Keratinocyte (primary cell): ENCODE data around the gene GTF2H3. TPM values are rescaled to one million over a fixed set of nuclear protein-coding genes. Genes with fewer than 3 reads are reported as not detected.
A peak's percentile ranks its signal among the peaks of the same experiment; 100 is the strongest.

Experiments
- DNase-seq: peaks from one replicate; pipeline ENCODE4 v3.0.0-alpha.2; 2011; ENCODE audit warnings: low read depth, missing footprints, low spot score
- FAIRE-seq: peaks from 2 replicates; lab custom pipeline; 2011; peaks lifted over from hg19 to GRCh38; lab: Jason Lieb, UNC
- H2AFZ ChIP-seq: 2 replicates; pipeline ENCODE4 v1.6.0; 2012; ENCODE audit warnings: low read length, control low read depth, inconsistent platforms; ENCODE audit not compliant: control insufficient read depth
- H3K27ac ChIP-seq: 2 replicates; pipeline ENCODE4 v1.5.1; 2011; ENCODE audit warnings: low read length; ENCODE audit not compliant: control insufficient read depth, insufficient read depth
- H3K27me3 ChIP-seq: 3 replicates; pipeline ENCODE4 v1.6.0; 2011; ENCODE audit warnings: low read length; ENCODE audit not compliant: control insufficient read depth, insufficient read depth; ENCODE audit errors: extremely low read depth
- H3K36me3 ChIP-seq, 2 experiments: 2 replicates in 1 of 2; 3 replicates in 1 of 2; pipeline ENCODE4 v1.5.1; 2011; ENCODE audit warnings: low read length in 2 of 2, mild to moderate bottlenecking in 1 of 2; ENCODE audit not compliant: control insufficient read depth in 2 of 2, insufficient read depth in 2 of 2; ENCODE audit errors: extremely low read depth in 1 of 2
- H3K4me1 ChIP-seq: 3 replicates; pipeline ENCODE4 v1.5.1; 2011; ENCODE audit warnings: low read length; ENCODE audit not compliant: control insufficient read depth, insufficient read depth; ENCODE audit errors: extremely low read depth
- H3K4me2 ChIP-seq: 3 replicates; pipeline ENCODE4 v1.6.0; 2011; ENCODE audit warnings: low read depth, low read length; ENCODE audit not compliant: control insufficient read depth, insufficient read depth; ENCODE audit errors: extremely low read depth
- H3K4me3 ChIP-seq, 3 experiments: fragments of 200-600 bp in 1 of 3; sonication (generic) in 1 of 3; 2 replicates in 2 of 3; 3 replicates in 1 of 3; pipeline ENCODE4 v1.5.1; 2011 to 2016; ENCODE audit warnings: low read length in 3 of 3, mild to moderate bottlenecking in 3 of 3, control low read depth in 2 of 3, inconsistent platforms in 1 of 3, low read depth in 1 of 3, mixed read lengths in 1 of 3, mixed run types in 1 of 3, moderate library complexity in 1 of 3; ENCODE audit not compliant: control insufficient read depth in 2 of 3, insufficient read depth in 2 of 3; ENCODE audit errors: extremely low read depth in 1 of 3
- H3K79me2 ChIP-seq: 2 replicates; pipeline ENCODE4 v1.6.0; 2012; ENCODE audit warnings: low read length; ENCODE audit not compliant: control insufficient read depth, insufficient read depth
- H3K9ac ChIP-seq: 3 replicates; pipeline ENCODE4 v1.6.0; 2011; ENCODE audit warnings: low read length; ENCODE audit not compliant: control insufficient read depth, insufficient read depth; ENCODE audit errors: extremely low read depth
- H3K9me1 ChIP-seq: 3 replicates; pipeline ENCODE4 v1.6.0; 2011; ENCODE audit warnings: low read length; ENCODE audit not compliant: control insufficient read depth, insufficient read depth; ENCODE audit errors: extremely low read depth
- H3K9me3 ChIP-seq: 2 replicates; pipeline ENCODE4 v1.5.1; 2012; ENCODE audit warnings: low read depth, low read length; ENCODE audit not compliant: control insufficient read depth
- H4K20me1 ChIP-seq: 3 replicates; pipeline ENCODE4 v1.6.0; 2011; ENCODE audit warnings: low read length; ENCODE audit not compliant: control insufficient read depth, insufficient read depth; ENCODE audit errors: extremely low read depth
- CTCF ChIP-seq, 3 experiments: IDR thresholded peaks in 1 of 3; conservative IDR thresholded peaks in 1 of 3; optimal IDR thresholded peaks in 1 of 3; 2 replicates in 2 of 3; 3 replicates in 1 of 3; pipeline versions ENCODE3 to v1.5.1; 2011; ENCODE audit warnings: low read length in 3 of 3, mild to moderate bottlenecking in 3 of 3, moderate library complexity in 2 of 3, control low read depth in 1 of 3, inconsistent platforms in 1 of 3; ENCODE audit not compliant: insufficient read depth in 2 of 3; ENCODE audit errors: extremely low read depth in 1 of 3
- EZH2 ChIP-seq: IDR thresholded peaks from one replicate; pipeline ENCODE4 v1.6.1; 2012; ENCODE audit warnings: inconsistent platforms, mild to moderate bottlenecking, low read length, moderate library complexity
- dilution Hi-C: fragments of 300-500 bp; cut with MboI; formaldehyde crosslinking; loops from one replicate; pipeline ENCODE4 v1.7.0; 2020; ENCODE audit warnings: low sequenced_read_pairs; ENCODE audit not compliant: extremely low pct_ligation_motif_present
- polyA plus RNA-seq, 5 experiments: library from polyadenylated mRNA; depleted of rRNA in 3 of 5; stranded (reverse) in 3 of 5; stranded (forward) in 1 of 5; unstranded in 1 of 5; fragments of >200 nt; gene quantifications; 1 replicate in 1 of 5; 2 replicates in 3 of 5; 3 replicates in 1 of 5; pipeline versions ENCODE4 v1.2.1 to v1.2.3, GENCODE V29; 2011 to 2012; ENCODE audit warnings: missing spikeins in 2 of 5, low read depth in 1 of 5, low replicate concordance in 1 of 5

The GTF2H3 gene
- polyA plus RNA-seq, 1 donor (not counting 4 experiments of a cell fraction or from before 2014, with no cell fraction given), result 57.2 TPM

GRCh38 chr12:123659996-123660727, 26.5 kb downstream of the GTF2H3 start:
- no peaks in the 10 kb centered on the region for H3K27me3 ChIP-seq
- peak overlapping the region; percentile 22 for H3K9ac ChIP-seq
- peaks cover 26% of the 10 kb centered on the region for H3K4me1 ChIP-seq
- peaks cover 10 to 16% of the 10 kb centered on the region in 2 experiments for H3K36me3 ChIP-seq
- FAIRE-seq (peak; percentile 84), DNase-seq (no peak)
- no peak for TF ChIP-seq CTCF (optimal IDR thresholded peaks at IDR 0.05 in 1 of 3, IDR thresholded peaks at IDR 0.05 in 1 of 3, conservative IDR thresholded peaks at IDR 0.05 in 1 of 3; ENCODE audit: extremely low read depth in 1 of 3, insufficient read depth in 2 of 3, low read length in 3 of 3)
- no peak for TF ChIP-seq EZH2
- peak overlapping the region in 1 of 3 experiments; percentile 13 for H3K4me3 ChIP-seq
- H4K20me1 ChIP-seq, result no peaks in the 10 kb centered on the region
- H2AFZ ChIP-seq, result no peak overlapping the region
- dilution Hi-C loops, result no loop called here
- H3K79me2 ChIP-seq, result no peaks in the 10 kb centered on the region
- H3K9me3 ChIP-seq, result no peaks in the 10 kb centered on the region
- no peaks in the 10 kb centered on the region for H3K9me1 ChIP-seq
- H3K27ac ChIP-seq, result peak overlapping the region; percentile 65
- H3K4me2 ChIP-seq, result peak overlapping the region; percentile 31

DNA sequence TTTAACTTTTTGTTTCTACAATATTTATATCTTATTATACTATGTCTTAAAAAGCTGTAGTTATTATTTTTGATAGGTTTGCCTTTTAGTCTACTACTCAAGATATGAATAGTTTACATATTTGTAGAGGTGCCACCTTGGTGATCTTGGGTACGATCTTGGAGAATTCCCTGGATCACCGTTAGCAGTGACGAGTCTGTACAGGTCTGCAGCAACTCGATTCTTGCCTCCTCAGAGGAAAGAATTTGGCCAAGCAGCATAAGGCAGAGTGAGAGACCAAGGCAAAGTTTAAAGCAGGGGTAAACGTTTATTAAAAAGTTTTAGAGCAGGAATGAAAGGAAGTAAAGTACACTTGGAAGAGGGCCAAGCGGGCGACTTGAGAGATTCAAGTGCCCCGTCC, 34.1 kb downstream of the GTF2H3 start:
- no peaks in the 10 kb centered on the region for H3K9me1 ChIP-seq
- H2AFZ ChIP-seq, result no peak overlapping the region
- no peaks in the 10 kb centered on the region for H4K20me1 ChIP-seq
- H3K4me2 ChIP-seq, result peak overlapping the region; percentile 54
- H3K27ac ChIP-seq, result peak overlapping the region; percentile 46
- H3K4me1 ChIP-seq, result peaks cover 12% of the 10 kb centered on the region
- dilution Hi-C loops, result no loop called here
- H3K9me3 ChIP-seq, result no peaks in the 10 kb centered on the region
- H3K36me3 ChIP-seq, result peaks cover 0 to 2% of the 10 kb centered on the region in 2 experiments
- no peaks in the 10 kb centered on the region for H3K27me3 ChIP-seq
- H3K79me2 ChIP-seq, result no peaks in the 10 kb centered on the region
- DNase-seq (no peak), FAIRE-seq (peak; percentile 79)
- TF ChIP-seq CTCF (optimal IDR thresholded peaks at IDR 0.05 in 1 of 3, IDR thresholded peaks at IDR 0.05 in 1 of 3, conservative IDR thresholded peaks at IDR 0.05 in 1 of 3; ENCODE audit: extremely low read depth in 1 of 3, insufficient read depth in 2 of 3, low read length in 3 of 3) (no peak), EZH2 (no peak)
- H3K9ac ChIP-seq, result peak overlapping the region; percentile 9
- peak overlapping the region in 1 of 3 experiments; percentile 49 for H3K4me3 ChIP-seq
